NCI-H128 (cell line): ENCODE data around the gene CHKA.

Experiments
- DNase-seq: peaks from one replicate; lab custom pipeline; 2025; ENCODE audit not compliant: unreplicated experiment; lab: John Stamatoyannopoulos, UW

Gene CHKA

DNA sequence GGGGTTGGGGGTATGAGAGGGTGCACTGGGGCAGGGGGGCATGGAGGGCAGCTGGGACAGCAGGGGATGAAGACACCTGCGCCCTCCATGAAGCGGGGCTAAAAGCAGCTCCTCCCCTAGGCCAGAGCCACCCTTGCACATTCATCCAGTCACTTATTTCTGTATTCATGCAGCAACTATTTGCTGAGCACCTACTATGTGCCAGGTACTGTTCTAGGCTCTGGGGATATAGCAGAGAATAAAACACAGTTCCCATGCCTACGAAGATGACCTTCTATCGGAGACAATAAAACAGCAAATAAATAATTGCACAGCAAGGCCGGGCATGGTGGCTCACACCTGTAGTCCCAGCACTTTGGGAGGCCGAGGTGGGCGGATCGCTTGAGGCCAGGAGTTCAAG, 105.7 kb downstream of the CHKA start:
- no peak for DNase-seq

DNA sequence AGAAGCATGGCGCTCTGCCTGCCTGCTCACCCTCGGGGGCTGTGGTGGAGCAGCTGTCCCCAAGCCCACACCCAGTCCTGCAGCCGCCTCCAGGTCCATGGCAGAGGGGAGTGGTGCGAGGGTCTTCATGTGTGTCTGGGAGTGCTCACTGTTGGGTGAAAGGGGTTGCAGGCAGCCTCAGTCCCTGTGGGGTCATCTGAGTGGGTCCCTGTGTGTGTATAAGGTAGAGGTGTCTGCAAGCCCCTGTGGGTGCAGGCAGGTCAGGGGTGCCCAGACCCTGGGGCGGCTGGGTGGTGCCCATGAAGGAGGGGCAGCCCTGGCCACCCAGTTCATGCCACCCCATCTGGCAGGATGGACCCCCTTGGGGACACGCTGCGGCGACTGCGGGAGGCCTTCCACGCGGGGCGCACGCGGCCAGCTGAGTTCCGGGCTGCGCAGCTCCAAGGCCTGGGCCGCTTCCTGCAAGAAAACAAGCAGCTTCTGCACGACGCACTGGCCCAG, 106.2 kb downstream of the CHKA start:
- no peak for DNase-seq

DNA sequence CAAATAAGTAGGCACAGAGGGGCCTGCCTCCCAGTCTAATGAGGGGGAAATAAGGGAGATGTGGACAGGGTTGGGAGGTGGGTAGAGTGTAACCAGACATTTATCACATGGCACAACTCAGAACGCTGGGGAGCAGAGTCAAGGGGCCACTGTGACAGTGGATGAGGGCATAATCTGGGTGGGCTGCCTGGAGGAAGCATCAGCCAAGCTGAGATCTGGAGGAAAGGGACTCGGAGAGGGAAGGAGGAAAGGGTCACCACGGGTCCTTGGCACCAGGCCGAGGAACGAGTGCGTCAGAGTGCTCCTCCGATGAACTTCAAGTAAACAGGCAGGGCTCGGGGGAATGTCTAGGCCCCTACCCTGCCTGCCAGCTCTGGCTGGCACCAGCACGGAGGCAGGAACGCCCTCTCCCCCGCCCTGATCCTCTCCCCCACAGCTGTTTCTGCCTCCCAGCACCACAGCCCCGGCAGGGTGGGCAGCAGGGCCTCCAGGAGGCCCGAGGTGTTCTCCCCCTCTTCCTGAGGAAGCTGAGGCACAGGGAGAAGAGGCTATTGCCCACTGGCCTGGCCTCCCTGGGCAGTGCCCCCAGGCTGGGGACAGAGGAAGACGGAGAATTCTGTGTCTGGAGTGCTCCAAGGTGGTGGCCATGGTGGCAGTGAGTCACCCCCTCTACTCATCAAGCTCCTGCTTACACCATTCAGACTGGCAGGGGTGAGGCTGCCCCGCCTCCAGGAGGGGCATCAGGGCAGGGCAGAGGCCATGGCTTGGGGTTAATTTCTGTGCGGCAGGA, 106.8 kb downstream of the CHKA start:
- no peak for DNase-seq

DNA sequence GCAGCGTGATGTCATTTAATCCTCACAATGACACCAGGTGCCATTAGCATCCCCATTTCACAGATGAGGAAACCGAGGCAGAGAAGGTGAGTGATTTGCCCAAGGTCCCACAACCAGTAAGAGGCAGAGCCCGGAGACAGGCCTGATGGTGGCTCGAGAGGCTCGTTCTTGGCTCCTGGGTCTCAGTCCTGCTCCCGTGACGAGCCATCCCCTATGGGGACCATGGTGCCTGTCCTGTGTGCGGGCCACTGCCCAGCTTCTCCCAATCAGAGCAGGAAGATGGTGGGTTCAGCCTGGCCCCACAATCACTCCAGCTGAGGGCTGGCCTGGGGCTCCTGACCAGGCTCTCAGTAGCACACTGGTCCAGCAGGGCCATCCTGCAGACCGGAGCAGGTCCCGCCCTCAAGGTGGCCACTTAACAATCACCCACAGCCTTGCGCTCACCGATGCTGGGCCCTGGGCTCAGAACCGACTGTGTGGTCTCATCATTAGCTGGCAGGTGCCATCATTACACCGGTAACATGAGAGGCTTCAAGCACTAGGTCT, 107.5 kb downstream of the CHKA start:
- DNase-seq, result no peak

DNA sequence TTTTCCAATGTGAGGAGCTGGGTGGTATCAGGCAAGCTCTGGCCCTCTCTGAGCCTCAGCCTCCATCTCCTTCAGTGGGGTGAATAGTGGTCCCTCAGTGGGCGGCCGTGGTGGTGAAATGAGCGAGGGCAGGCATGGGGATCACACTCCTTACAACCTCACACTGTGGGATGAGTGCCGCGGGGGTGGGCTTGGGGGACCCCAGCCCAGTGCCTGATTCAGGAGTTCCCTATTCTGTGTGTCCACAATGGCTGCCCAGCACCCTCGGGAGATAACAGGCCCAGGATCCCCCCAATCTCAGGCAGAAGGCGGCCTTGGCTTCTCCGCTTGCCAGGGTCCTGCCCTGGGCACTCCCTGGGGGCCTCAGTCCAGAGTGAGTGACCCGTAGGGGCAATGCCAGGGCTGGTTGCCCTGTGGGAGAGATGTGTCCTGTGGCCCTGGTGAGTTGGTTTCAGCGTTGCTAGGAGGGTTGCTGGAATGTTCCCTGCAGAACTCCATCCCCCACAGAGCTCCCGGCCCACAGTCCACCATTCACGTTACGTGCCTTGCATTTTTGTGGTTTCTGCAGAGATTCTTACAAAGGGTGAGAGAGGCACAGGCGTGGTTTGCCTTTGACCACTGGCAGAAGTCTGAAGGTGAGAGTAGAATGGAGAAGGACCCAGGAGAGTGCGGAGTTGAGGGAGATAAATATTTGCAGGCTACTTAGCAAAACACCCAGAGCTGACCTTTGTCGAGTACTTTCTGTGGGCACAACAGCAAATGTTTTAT, 108.2 kb downstream of the CHKA start:
- no peak for DNase-seq

DNA sequence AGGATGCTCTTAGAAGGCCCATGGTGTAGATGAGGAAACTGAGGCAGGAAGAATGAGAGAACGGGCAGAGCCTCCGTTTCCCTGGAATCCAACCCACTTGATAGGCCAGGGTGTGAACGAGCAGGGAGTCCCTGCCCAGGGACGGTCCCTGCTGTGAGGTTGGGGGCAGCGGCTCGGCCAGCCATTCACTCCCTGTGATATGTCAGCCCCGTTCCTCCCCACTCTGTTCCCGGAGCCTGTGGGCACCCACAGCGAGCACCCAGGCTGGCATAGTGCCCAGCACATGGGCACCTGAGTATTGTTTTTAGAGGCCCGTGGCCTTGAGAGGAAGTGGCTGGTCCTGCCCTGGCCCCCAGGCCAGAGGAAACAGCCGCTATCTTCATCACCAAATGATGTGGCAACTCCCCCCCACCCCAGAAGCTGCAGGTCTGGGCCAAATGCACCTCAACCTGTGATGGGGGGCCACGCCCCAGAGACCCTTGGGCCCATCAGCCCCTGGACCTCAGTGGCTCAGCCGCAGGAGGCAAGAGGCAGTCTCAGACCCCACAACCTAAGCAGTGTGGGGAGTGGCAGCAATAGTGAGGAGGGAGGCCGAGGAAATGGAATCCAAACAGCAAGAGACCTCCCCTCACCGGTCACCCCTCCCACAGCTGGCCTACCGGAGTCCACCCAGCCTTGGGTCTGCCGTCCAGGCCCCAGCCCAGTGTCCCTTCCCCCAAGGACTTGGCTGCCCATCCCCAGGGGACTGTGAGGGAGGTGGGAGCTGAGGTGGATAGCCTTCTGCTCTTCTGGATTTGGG, 108.9 kb downstream of the CHKA start:
- no peak for DNase-seq

DNA sequence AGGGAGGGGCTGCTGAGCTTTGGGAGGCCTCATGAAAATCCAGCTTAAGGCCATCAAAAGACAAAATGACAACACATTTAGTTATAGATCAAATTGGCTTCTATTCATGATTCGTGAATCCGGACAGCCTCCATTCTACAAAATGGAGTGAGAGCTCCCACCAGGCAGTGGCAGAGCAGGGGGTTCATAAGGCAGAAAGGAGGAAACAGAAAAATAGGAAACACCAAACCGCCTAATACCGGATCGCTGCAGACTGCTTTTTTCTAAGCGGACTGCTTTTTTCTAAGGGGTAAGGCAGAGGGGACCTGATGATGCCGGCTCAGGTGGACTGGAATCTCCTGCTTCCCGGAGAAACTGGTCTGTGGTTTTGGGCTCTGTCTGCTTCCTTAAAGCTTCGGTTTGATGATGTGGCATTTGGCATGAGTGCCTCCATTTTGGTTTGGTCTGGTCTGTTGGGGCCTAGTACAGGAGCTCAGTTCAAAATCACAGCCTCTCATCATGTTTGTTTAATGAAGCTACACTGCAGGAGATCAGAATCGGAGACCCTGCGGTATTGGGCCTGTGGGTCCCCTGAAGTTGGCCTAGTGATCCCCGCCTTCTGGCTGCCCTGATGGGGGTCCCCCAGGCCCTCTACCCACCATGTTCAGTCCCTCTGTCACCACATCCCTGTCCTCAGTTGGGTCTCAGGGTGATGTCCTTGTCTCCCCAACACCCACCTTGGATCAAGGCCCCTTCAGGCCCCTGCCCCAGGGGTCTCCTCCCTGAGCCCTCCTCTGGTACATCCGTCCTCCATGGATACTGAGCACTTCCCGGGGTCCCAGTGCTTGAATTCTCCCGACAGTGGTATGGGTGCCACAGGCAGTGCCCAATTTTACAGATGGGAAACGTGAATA, 109.9 kb downstream of the CHKA start:
- DNase-seq, result no peak

DNA sequence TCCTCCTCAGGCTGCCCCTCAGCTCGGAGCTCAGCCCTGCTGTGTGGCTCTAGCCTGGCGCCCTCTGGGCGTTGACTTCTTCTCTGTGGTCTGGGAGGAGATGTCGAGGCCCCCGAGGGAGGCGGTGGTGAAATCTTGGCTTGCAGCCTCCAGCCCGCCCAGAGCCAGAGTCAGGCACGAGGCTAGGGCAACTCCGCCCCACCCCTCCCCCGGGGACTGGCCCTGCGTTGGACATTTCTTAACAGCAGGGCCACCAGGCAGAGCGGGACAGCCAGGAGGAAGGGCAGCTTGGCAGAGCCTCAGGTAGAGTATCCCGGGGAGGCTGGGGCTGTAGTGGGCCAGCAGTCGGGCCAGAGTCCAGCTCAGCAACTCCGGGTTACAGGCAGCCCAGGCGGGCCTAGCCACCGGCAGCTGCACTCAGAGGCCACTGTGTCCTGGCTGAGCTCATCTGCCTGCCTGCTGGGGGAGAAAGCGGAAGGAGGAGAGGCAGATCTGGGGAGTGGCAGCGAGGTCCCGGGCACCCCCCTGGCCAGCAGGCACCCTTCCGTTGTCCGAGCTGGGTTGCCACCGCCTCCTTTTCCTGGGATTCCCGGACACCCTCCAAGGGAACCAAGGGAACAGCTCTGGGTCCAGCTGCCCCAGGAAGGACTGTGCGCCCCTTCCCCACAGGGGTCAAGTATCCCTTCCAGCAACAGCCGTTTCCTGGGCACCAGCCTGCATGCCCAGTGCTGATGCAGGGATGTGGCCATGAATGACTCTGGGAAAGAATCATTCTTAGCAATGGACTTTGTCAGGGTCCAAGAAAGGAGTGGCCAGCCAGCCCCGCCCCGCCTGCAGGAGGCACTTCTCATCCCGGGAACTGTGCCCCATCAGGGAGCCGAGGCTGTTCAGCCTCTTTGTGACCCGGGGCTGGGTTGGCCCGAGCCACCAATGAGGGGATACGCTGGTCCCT, 110.8 kb downstream of the CHKA start, which contains the start of gene ALDH3B1:
Gene ALDH3B1 (plus strand): TSS at position 238 of the 952 bp plus-strand sequence. CDS start 4,971 bp downstream, outside the sequence.
- no peak for DNase-seq

DNA sequence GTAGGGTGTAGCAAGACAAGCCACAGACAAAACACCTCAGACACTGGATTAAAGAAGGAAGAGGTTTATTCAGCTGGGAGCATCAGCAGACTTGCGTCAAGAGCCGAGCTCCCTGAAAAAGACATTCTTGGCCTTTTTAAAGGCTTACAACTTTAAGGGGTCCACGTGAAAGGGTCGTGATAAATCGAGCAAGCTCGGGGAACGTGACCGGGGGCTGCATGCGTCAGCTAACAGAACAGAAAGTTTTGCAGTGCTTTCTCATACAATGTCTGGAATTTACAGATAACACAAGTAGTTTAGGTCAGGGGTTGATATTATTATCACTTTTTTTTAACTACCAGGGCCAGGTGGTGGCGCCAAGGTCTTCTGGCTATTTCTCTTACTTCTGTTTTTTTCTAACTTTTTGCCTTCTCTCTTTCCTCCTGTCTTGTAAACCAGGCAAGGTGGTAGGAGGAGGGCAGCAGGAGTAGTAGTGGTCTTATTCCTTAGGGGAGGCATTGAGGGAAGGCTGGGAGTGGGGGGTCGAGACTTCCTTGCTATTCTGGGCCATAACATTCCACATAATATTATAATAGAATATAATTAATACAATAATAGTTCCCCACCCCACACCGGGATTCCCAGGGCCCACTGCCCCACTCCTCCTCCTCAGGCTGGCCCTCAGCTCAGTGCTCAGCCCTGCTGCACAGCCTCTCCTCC, 111.6 kb downstream of the CHKA start:
- DNase-seq, result no peak

DNA sequence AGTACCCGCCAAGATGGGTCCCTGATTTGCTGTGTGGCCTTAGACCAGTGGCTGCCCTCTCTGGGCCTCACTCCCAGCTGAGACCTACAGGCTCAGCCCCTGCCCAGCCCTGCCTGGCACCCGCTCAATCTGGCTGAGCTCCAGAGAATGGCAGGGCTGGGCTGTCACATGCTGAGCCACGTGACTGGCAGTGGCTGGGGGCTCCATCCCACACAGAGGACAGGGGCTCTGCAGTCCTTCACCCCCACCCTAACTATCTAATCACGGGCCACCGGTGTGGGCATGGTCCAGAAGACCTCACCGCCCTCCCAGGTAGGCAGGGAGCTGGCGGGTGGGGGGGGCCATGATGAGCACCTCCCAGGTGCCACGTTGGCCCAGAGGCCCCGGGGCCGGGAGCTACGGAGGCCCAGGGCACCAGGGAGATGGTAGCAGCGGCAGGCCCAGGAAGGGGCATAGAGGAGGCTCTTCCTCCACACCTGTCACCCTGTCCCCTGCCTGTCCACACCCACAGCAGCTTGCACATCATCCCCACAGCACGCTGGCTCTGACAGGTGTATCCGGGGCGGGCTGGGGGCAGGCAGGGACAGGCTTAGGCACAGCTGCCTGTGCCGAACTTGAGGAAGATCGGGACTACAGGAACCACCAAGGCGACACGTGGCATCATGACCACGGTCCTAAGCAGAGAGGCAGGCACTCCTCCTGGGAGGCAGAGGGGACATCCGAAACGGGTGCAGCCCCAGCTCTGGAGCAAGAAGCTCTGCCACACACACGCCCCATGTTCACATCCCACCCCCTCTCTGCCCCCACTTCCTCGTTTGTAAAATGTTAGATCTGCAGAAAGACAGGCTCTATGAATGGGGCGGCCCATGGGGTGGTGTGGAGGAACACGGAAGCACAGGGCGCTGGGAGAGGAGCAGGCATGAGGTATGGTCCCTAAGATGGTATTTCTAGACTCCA, 112.5 kb downstream of the CHKA start:
- no peak for DNase-seq

DNA sequence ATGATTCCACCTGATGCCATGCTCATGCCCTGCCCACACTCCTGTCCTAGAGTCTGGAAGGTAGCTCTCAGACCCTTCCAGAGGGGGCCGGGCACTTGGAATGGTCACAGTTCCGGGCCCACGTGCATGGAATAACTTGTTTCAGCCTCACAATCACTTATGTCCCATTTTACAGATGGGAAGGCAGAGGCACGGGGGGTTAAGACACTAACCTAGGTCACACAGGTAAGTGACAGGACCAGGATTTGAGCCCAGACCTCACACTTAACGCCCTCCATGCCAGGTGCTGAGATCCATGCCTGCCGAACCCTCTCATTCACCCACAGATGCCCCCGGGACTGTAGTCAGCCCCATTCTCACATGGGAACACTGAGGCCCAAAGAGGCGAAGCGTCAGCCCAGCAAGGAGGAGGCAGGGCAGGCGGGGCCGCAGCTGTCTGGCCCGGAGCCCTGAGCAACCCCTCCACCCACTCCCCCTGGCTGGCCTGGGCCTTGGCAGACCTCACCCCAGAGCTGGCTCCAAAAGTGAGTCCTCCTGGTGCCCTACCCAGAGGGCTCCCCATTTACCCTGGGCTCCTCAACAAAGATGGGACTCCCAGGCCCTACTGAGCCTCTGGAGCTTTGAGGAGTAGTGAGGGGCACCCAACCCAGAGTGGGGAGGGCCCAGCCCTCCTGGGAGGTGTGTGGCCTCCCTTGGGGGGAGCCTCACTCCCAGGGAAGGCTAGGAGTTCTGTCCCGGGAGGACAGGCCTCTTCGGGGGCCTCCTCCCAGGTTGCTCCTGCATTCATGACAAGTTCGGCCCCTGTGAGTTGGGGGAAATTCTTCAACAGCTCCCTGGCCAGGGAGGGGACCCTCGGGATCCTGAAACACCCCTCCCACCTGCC, 113.4 kb downstream of the CHKA start:
- no peak for DNase-seq

DNA sequence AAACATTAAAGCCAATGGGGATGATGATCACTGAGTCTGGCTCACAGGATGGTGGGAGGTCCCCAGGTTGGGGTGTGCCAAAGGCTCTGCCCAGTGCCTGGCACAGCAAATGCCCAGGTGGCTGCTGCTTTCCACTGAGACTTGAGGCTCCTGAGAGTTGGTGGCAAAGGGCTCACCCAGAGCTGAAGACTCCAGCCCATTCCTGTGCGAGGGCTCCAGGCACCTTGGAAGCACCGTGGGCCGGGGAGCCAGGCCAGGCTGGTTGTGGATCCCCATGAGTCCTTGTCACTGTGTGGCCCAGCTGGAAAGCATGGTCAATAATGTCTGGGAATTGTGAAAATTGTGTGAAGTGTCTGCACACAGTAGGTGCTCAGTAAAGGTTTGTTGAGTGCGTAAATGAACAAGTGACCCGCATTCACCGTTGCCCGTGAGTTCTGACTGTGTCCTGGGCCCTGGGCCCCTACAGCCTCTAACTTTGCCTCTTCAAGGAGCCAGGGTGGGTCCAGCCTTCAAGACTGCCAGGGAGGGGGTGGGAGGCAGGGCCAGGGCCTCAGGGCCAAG, 114.5 kb downstream of the CHKA start:
- no peak for DNase-seq

DNA sequence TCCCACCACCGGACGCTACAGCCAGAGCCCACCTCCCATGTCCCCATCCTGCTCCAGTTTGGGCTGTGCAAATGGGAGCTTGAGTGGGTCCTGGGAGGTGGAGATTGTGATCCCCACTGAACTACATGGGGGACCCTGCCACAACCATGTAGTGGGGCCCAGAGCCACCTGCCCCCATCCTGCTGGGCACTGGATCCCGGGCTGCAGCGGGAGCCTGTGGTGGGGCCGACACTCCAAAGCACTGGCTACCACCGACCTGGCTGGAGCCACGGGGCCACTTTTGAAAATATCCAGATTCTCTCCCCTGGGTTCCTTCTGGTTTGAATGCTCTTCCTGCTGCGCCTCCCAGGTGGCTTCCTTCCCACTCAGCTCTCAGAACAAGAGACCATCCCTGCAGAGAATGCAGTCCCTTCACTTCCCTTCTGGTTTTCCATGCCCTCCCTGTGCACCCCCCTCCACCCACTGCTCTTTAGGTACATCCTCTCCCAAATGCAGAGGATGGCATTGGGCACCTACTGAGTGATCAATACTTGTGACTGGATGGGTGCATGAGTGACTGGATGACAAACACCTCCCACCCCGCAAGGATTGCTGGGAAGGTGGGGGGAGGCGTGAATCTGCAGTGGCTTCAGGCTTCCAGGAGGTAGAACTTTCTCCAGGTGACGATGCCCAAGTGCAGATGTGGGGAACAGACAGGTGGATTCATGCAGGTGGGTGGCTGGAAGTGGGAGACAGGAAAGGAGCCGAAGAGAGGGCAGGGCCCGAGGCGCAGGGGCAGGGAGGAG, 116.4 kb downstream of the CHKA start:
- no peak for DNase-seq

DNA sequence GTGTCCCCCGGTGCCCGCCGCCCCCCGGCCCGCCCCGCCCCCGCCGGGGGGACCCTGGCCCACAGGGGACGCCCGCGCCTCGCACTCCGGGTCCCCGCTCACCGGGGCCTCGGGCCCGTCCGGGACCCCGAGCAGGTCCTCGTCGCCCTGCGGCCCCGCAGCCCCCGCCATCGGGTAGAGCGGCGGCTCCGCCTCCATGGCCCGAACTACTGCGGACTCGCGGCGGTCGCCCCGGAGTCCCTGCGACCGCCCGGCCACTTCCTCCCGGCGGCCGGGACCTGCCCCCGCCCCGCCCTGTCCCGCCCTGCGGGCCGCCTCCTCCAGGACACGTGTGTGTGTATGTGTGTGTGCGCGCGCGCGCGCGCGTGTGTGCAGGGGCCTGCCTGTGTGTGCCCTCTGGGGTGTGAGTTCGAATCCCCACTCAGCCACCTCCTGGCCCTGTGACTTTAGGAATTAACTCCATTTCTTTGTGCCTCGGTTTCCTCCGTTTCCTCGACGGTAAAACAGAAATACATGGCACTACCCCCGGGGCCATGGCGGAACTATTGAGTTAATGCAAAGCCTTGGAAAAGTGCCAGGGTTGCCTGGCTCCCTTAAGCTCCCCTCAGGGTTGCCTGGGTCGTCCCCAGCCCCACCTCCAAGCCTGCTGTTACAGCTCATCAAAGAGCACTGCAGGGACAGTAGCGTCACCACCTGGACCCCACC, 117.2 kb downstream of the CHKA start, which contains the start of gene UNC93B1:
Gene UNC93B1 (minus strand): TSS at position 252 of the 705 bp plus-strand sequence. CDS start 54 bp downstream, at position 198.
- DNase-seq, result no peak
